ENCODE results near the gene BEND7. TPM values are rescaled to one million over a fixed set of nuclear protein-coding genes. Genes with fewer than 3 reads are reported as not detected.
"Not testable (repeated sequence)": the region's sequence is repeated elsewhere in the genome, so short reads cannot be mapped to it uniquely, and the experiment has no call there.

BEND7 gene
- total RNA-seq, 5 donors from 2014 or later (not counting 1 experiment from before 2014, with no cell fraction given) = 1.2 TPM; not detected in 4

DNA sequence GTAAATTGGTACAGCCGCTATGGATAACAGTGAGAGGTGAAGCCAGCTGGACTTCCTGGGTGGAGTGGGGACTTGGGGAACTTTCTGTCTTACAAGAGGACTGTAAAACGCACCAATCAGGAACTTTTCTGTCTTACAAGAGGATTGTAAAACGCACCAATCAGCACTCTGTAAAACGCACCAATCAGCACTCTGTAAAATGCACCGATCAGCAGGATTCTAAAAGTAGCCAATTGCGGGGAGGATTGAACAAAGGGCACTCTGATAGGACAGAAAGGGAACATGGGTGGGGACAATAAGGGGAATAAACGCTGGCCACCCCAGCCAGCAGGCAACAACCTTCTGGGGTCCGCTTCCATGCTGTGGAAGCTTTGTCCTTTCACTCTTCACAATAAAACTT, 100.9 kb downstream of the BEND7 start:
- DNase-seq; H3K9me3 Mint-ChIP-seq; H3K27ac ChIP-seq (ENCODE audit: low read length); H3K27ac Mint-ChIP-seq; H3K4me3 ChIP-seq (ENCODE audit: control insufficient read depth in 1 of 2, extremely low read depth in 1 of 2, low read length in 1 of 2); POLR2A ChIA-PET; H3K4me1 Mint-ChIP-seq; H3K36me3 Mint-ChIP-seq; H3K4me3 Mint-ChIP-seq; H3K36me3 ChIP-seq (ENCODE audit: control insufficient read depth in 2 of 2, extremely low read depth in 1 of 2, insufficient read depth in 1 of 2, low read length in 1 of 2); H3K9me3 ChIP-seq; H3K4me1 ChIP-seq (ENCODE audit: control insufficient read depth in 1 of 2, extremely low read depth in 1 of 2, insufficient read depth in 2 of 2, low read length in 2 of 2); ATAC-seq (replicated peaks in 1 of 4): not testable (repeated sequence)
- peaks cover 0 to 14% of the 10 kb centered on the region in 2 experiments for H3K27me3 ChIP-seq (replicated peaks in 1 of 2; ENCODE audit: control insufficient read depth in 2 of 2, extremely low read depth in 1 of 2, insufficient read depth in 2 of 2, low read length in 1 of 2)
- 95% methylated on average over 4 of the region's 8 CpGs for WGBS (ENCODE audit: insufficient coverage)
- peaks cover 12 to 16% of the 10 kb centered on the region in 2 donors for H3K27me3 Mint-ChIP-seq
- CTCF ChIA-PET = interaction anchor here in 1 of 2 donors (0.6 kb wide), 1 partner anchor 13 kb away, joined by 3 read pairs; no protein-coding TSS in a partner anchor

DNA sequence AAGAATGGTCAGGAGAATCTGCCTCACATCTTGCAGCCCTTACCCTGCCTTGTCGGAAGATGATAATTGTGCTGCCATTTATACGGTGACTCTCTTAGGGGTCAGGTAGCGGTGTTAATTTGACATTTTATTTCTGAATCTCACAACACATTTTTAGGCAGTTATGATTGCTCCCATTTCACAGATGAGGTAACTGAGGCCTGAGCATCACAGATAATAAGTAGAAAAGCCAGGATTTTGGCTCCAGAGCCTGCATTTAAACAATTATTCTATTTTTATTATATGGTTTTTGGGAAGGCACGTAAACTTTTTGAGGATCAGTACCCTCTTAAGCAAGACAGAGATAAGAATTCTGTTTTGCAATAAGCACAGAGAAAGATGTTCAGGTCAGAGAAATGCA, 103.4 kb downstream of the BEND7 start:
- Histone ChIP-seq H3K4me1 (ENCODE audit: control insufficient read depth in 1 of 2, extremely low read depth in 1 of 2, insufficient read depth in 2 of 2, low read length in 2 of 2) (no peaks in the 10 kb centered on the region), H3K9me3 (no peaks in the 10 kb centered on the region), H3K4me3 (ENCODE audit: control insufficient read depth in 1 of 2, extremely low read depth in 1 of 2, low read length in 1 of 2) (no peak overlapping the region), H3K27me3 (replicated peaks in 1 of 2; ENCODE audit: control insufficient read depth in 2 of 2, extremely low read depth in 1 of 2, insufficient read depth in 2 of 2, low read length in 1 of 2) (peaks cover 0 to 8% of the 10 kb centered on the region in 2 experiments), H3K36me3 (ENCODE audit: control insufficient read depth in 2 of 2, extremely low read depth in 1 of 2, insufficient read depth in 1 of 2, low read length in 1 of 2) (no peaks in the 10 kb centered on the region), H3K27ac (ENCODE audit: low read length) (no peak overlapping the region)
- Mint-ChIP-seq H3K27me3 (peaks cover 12% of the 10 kb centered on the region in 2 donors), H3K9me3 (peaks cover 2 to 4% (median 4%) of the 10 kb centered on the region in 3 donors), H3K36me3 (no peaks in the 10 kb centered on the region), H3K27ac (no peak overlapping the region), H3K4me1 (no peaks in the 10 kb centered on the region), H3K4me3 (no peak overlapping the region)
- DNase-seq = no peak
- POLR2A ChIA-PET = no interaction called here
- WGBS (ENCODE audit: insufficient coverage) = 40% methylated on average over 1 of the region's 4 CpGs
- no peak for ATAC-seq (replicated peaks in 1 of 4)
- CTCF ChIA-PET = interaction anchor here in 1 of 2 donors (0.6 kb wide), 1 partner anchor 188 kb away, joined by 3 read pairs; no protein-coding TSS in a partner anchor

DNA sequence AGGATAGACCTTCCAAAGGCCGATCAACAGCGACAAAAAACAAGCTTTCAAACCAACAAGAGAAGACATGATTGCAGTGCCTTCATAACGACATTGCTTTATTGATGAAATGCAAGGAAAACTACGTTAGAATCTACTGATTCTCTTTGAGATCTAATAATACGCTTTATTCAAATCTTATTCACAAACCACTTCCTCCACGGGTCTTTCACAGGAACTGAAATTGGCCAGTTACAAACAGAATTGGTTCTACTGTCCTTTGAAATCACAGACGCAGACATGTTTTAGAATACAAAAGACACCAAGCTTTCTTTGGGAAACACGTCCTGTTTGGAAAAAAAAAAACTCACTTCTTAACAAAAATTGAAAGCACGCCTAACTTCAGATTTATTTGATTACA, 106.0 kb downstream of the BEND7 start:
- no peaks in the 10 kb centered on the region for H3K4me1 Mint-ChIP-seq
- no peak overlapping the region for H3K4me3 Mint-ChIP-seq
- peaks cover 2 to 4% (median 4%) of the 10 kb centered on the region in 3 donors for H3K9me3 Mint-ChIP-seq
- Histone ChIP-seq H3K4me1 (ENCODE audit: control insufficient read depth in 1 of 2, extremely low read depth in 1 of 2, insufficient read depth in 2 of 2, low read length in 2 of 2) (no peaks in the 10 kb centered on the region), H3K9me3 (no peaks in the 10 kb centered on the region), H3K36me3 (ENCODE audit: control insufficient read depth in 2 of 2, extremely low read depth in 1 of 2, insufficient read depth in 1 of 2, low read length in 1 of 2) (no peaks in the 10 kb centered on the region), H3K27me3 (replicated peaks in 1 of 2; ENCODE audit: control insufficient read depth in 2 of 2, extremely low read depth in 1 of 2, insufficient read depth in 2 of 2, low read length in 1 of 2) (peaks cover 0 to 16% of the 10 kb centered on the region in 2 experiments), H3K27ac (ENCODE audit: low read length) (no peak overlapping the region), H3K4me3 (ENCODE audit: control insufficient read depth in 1 of 2, extremely low read depth in 1 of 2, low read length in 1 of 2) (no peak overlapping the region)
- ChIA-PET POLR2A (no interaction called here), CTCF (no interaction called here)
- H3K36me3 Mint-ChIP-seq = no peaks in the 10 kb centered on the region
- H3K27me3 Mint-ChIP-seq = peaks cover 9 to 12% of the 10 kb centered on the region in 2 donors
- 67% methylated on average over 6 of the region's 9 CpGs for WGBS (ENCODE audit: insufficient coverage)
- no peak for ATAC-seq (replicated peaks in 1 of 4)
- DNase-seq = no peak
- no peak overlapping the region for H3K27ac Mint-ChIP-seq

DNA sequence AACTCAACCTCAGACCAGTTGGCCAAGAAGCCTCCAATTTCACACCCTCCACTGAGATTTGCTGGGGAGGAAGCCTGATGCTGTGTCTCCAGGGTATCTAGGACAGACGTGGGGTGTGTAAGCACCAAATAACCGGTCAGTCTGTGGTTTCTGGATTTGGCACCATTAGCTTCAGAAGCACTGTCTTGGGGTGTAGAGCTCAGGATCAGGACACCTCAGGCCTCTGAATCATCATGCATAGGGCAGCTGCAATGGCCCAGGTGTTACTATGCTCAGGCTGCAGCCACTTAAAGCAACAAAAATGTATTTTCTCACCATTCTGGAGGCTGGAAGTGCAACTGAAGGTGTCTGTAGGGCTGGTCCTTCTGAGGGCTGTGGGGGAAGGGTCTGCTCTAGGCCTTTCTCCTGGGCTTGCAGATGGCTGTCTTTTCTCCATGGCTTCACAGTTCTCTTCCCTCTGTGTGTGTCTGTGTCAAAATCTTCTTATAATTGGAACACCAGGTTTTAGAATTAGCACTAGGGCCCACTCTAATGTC, 107.4 kb downstream of the BEND7 start:
- ChIA-PET CTCF (no interaction called here), POLR2A (no interaction called here)
- WGBS (ENCODE audit: insufficient coverage) = 74% methylated on average over 2 of the region's 2 CpGs
- Mint-ChIP-seq H3K9me3 (peaks cover 2 to 4% (median 4%) of the 10 kb centered on the region in 3 donors), H3K4me1 (no peaks in the 10 kb centered on the region), H3K27ac (no peak overlapping the region), H3K27me3 (peaks cover 9 to 12% of the 10 kb centered on the region in 2 donors), H3K4me3 (no peak overlapping the region), H3K36me3 (no peaks in the 10 kb centered on the region)
- ATAC-seq (replicated peaks in 1 of 4) (no peak), DNase-seq (no peak)
- Histone ChIP-seq H3K27me3 (replicated peaks in 1 of 2; ENCODE audit: control insufficient read depth in 2 of 2, extremely low read depth in 1 of 2, insufficient read depth in 2 of 2, low read length in 1 of 2) (peaks cover 0 to 21% of the 10 kb centered on the region in 2 experiments), H3K9me3 (no peaks in the 10 kb centered on the region), H3K27ac (ENCODE audit: low read length) (no peak overlapping the region), H3K36me3 (ENCODE audit: control insufficient read depth in 2 of 2, extremely low read depth in 1 of 2, insufficient read depth in 1 of 2, low read length in 1 of 2) (no peaks in the 10 kb centered on the region), H3K4me1 (ENCODE audit: control insufficient read depth in 1 of 2, extremely low read depth in 1 of 2, insufficient read depth in 2 of 2, low read length in 2 of 2) (no peaks in the 10 kb centered on the region), H3K4me3 (ENCODE audit: control insufficient read depth in 1 of 2, extremely low read depth in 1 of 2, low read length in 1 of 2) (no peak overlapping the region)

DNA sequence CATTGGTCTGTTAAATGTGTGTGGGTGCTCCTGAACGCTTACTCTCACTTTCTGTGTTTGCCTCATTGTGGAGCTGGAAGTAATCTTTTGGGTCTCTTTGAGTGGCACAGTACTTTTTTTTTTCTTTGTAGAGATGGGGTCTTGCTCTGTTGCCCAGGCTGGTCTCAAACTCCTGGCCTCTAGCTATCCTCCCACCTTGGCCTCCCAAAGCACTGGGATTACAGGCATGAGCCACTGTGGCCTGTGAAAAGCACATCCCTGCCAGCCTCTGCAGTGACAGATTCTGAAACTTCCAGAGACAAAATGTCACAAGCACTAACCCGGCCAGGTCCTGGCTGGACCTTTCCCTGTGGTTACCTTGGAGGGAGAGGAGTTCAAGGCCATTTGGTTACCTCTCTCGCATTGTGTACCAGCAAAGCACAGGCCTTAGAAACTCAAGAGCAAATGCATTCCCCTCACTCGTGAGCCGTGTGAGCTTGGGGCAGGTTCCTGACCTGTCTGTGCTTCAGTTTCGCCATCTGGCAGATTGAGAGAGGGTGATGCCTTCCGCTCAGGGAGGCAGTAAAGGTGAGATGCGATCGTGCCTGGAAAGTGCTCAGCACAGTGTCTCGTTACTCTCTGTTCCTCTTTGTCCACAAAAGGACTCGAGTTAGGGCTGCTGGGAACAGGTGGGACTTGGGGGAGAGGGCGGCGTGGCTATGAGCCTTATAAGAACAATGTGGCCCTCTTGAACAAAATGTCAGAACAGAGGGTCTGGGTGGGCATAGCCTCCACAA, 108.1 kb downstream of the BEND7 start:
- no peaks in the 10 kb centered on the region for H3K36me3 Mint-ChIP-seq
- H3K27me3 Mint-ChIP-seq = peaks cover 9 to 16% of the 10 kb centered on the region in 2 donors
- ATAC-seq (replicated peaks in 1 of 4) = no peak
- no peak overlapping the region for H3K27ac ChIP-seq (ENCODE audit: low read length)
- H3K4me1 Mint-ChIP-seq = no peaks in the 10 kb centered on the region
- ChIA-PET POLR2A (no interaction called here), CTCF (no interaction called here)
- no peak overlapping the region for H3K4me3 ChIP-seq (ENCODE audit: control insufficient read depth in 1 of 2, extremely low read depth in 1 of 2, low read length in 1 of 2)
- no peaks in the 10 kb centered on the region for H3K9me3 ChIP-seq
- H3K4me3 Mint-ChIP-seq = no peak overlapping the region
- H3K27ac Mint-ChIP-seq = no peak overlapping the region
- no peaks in the 10 kb centered on the region for H3K4me1 ChIP-seq (ENCODE audit: control insufficient read depth in 1 of 2, extremely low read depth in 1 of 2, insufficient read depth in 2 of 2, low read length in 2 of 2)
- peaks cover 0 to 23% of the 10 kb centered on the region in 2 experiments for H3K27me3 ChIP-seq (replicated peaks in 1 of 2; ENCODE audit: control insufficient read depth in 2 of 2, extremely low read depth in 1 of 2, insufficient read depth in 2 of 2, low read length in 1 of 2)
- DNase-seq = no peak
- 87% methylated on average over 7 of the region's 13 CpGs for WGBS (ENCODE audit: insufficient coverage)
- H3K36me3 ChIP-seq (ENCODE audit: control insufficient read depth in 2 of 2, extremely low read depth in 1 of 2, insufficient read depth in 1 of 2, low read length in 1 of 2) = no peaks in the 10 kb centered on the region
- peaks cover 2 to 4% (median 4%) of the 10 kb centered on the region in 3 donors for H3K9me3 Mint-ChIP-seq

DNA sequence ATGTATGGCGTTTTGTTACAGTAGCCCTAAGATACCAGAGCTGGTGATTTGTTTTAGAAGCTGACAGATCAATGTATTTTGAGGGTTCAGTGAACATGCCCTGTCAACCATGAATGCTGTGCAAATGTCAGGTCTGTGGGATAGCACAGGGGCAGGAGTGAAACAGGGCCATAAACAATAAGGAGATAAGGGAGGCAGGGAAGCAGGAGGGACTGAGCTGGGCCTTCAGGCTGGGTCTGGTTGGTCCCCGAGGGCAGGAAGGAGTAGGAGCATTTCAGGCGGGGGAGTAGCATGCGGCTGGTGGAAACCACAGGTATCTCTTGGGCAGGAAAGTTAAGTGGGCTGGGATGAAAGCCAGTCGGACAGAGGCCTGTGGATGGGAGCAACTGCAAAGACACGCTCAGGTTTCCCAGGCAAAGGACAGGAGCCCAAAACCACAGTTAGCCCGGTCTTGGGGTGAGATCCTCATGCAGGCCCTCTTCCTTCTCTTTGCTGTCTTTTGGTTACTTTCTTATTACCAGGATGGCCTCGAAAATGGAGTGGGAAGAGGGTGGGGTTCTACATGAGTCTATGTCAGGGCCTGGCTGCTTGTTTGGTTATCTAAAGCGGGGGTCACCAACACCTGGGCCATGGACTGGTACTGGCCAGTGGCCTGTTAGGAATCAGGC, 111.2 kb downstream of the BEND7 start:
- ATAC-seq (replicated peaks in 1 of 4) (no peak), DNase-seq (no peak)
- Mint-ChIP-seq H3K4me1 (no peaks in the 10 kb centered on the region), H3K27ac (no peak overlapping the region), H3K4me3 (no peak overlapping the region), H3K9me3 (peaks cover 0 to 5% (median 5%) of the 10 kb centered on the region in 3 donors), H3K36me3 (no peaks in the 10 kb centered on the region), H3K27me3 (peaks cover 6 to 14% of the 10 kb centered on the region in 2 donors)
- H3K4me3 ChIP-seq (ENCODE audit: control insufficient read depth in 1 of 2, extremely low read depth in 1 of 2, low read length in 1 of 2) = no peak overlapping the region
- H3K36me3 ChIP-seq (ENCODE audit: control insufficient read depth in 2 of 2, extremely low read depth in 1 of 2, insufficient read depth in 1 of 2, low read length in 1 of 2) = no peaks in the 10 kb centered on the region
- no peak overlapping the region for H3K27ac ChIP-seq (ENCODE audit: low read length)
- H3K27me3 ChIP-seq (replicated peaks in 1 of 2; ENCODE audit: control insufficient read depth in 2 of 2, extremely low read depth in 1 of 2, insufficient read depth in 2 of 2, low read length in 1 of 2) = peaks cover 0 to 22% of the 10 kb centered on the region in 2 experiments
- CTCF ChIA-PET = no interaction called here
- no peaks in the 10 kb centered on the region for H3K4me1 ChIP-seq (ENCODE audit: control insufficient read depth in 1 of 2, extremely low read depth in 1 of 2, insufficient read depth in 2 of 2, low read length in 2 of 2)
- POLR2A ChIA-PET = interaction anchor here in 1 of 2 donors (0.6 kb wide), 1 partner anchor 379 kb away, joined by 3 read pairs; no protein-coding TSS in a partner anchor
- no peaks in the 10 kb centered on the region for H3K9me3 ChIP-seq
- WGBS (ENCODE audit: insufficient coverage) = 80% methylated on average over 8 of the region's 9 CpGs
